ENCODE measurements around the gene TPK1.

The TPK1 gene

DNA sequence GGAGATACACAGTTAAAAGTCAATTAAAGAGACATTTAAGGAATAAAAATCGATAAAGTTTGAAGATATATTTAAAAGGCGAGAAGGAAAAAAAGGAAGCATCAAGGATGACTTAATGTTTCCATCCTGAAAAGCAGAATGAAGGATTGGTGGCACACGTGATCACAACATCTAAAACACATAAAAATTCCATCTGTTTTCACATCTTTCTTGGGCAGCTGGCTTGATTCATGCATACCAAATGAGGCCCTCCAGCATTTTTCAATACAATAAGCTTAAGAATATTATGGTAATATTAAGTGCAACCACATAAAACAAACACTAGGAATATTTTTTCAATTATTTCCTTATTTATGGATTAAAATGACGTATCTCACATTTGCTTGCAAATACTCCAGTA is 112.6 kb downstream of the TPK1 start:
- DNase-seq (ENCODE audit: low read depth): no peak

DNA sequence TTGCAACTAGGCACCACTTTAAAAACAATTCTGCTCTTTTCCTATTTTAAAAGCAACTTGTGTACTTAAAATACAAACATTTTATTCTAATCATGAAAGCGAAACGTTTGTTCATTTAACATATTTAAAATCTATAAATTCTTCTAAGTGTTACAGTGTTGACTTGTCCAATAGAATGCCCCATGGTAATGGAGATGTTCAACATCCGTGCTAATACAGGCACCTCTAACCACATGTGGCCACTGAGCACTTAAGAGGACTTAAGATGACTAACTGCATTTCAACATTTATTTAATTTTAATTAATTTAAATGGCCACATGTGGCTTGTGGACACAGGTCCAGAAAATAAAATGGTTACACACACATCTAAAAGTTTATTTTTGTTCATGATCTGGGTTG is 115.1 kb downstream of the TPK1 start:
- DNase-seq (ENCODE audit: low read depth): no peak

DNA sequence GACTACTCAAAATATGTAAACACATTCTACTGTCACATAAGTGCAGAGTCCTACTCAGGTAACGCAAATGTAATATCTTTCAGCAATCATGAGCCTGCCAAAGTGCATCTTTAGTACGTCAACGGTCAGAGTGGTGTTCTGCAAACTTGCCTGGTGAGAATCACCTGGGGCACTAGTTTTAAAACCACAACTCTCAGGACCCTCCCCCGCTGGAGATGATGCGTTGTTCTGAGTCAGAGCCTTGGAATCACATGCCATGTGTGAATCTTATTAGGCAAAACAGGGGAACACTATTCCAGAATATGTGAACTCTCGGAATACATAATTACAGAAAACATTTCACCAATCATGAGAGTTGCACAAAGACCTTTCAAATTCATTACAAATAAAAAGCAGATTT is 115.7 kb downstream of the TPK1 start:
- peak; percentile 23 for DNase-seq (ENCODE audit: low read depth)

DNA sequence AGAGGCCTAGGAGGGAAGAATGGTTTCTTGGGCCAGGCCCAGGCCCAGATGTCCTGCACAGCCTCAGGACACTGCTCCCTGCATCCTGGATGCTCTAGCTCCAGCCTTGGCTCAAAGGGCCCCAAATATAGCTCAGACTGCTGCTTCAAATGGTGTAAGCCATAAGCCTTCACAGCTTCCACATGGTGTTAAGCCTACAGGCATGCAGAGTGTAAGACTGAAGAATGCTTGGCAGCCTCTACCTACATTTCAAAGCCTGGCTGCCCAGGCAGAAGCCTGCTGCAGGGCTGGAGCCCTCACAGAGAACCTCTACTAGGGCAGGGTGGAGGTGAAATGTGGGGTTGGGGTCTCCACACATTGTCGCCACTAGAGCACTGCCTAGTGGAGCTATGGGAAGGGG is 118.1 kb downstream of the TPK1 start:
- no peak for DNase-seq (ENCODE audit: low read depth)

DNA sequence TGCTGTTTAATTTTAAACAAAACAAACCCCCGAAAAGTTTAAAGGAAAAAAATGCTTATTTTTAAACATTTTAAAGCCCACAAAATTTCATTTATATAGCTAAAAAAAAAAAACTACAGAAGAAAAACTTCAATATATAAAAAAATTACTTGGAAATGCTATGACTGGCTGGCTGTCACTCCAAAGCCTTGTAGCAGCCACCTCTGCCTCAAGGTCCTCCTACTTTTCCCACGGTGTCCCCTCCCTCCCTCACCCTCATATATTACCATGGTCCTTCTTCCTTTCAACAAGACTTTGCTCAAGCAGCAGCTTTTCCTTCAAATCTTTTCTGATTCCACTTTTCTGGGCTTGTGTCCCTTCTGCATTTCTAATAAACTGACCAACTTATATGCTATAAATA is 122.0 kb downstream of the TPK1 start:
- DNase-seq (ENCODE audit: low read depth): no peak

DNA sequence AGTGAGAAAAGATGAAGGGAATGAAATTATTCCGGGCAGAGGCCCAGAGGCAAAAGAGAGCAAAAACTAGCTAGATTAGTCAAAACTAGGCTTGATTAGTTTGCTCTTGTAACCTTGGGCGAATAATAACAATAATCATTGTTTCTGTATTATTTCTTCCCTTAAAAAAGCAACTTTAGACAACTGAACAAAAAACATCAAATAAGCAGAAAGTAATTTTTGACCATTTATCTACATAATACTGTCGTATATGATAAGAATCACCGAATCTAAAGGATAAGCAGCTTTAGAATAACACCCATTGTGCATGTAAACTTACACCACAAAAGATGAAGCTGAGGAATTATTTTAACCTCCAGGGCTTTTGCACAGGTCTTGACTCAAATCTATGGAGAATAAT is 125.1 kb downstream of the TPK1 start:
- DNase-seq (ENCODE audit: low read depth): no peak

DNA sequence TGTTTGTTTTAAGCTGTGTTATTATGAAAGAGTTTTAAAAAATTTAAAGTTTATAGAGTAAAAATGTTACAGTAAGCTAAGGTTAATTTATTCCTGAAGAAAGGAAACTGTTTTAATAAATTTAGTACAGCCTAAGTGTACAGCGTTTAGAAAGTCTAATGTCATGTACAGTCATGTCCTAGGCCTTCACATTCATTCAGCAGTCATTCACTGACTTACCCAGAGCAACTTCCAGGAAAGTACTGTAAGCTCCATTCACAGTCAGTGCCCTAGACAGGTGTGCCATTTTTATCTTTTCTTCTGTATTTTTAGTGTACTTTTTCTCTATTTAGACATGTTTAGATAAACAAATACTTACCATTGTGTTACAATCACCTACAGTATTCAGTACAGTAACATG is 126.8 kb downstream of the TPK1 start:
- DNase-seq (ENCODE audit: low read depth): no peak

DNA sequence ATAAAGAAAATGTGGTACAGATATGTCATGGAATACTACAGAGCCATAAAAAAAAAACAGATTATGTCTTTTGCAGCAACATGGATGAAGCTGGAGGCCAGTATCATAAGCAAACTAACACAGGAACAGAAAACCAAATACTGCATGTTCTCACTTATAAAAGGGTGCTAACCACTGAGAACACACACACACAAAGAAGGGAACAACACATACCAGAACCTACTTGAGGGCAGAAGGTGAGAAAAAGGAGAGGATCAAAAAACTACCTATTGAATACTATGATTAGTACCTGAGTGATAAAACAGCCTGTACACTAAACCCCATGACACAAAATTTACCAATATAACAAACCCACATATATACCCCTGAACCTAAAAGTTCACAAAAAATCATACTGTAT is 144.6 kb downstream of the TPK1 start:
- no peak for DNase-seq (ENCODE audit: low read depth)

DNA sequence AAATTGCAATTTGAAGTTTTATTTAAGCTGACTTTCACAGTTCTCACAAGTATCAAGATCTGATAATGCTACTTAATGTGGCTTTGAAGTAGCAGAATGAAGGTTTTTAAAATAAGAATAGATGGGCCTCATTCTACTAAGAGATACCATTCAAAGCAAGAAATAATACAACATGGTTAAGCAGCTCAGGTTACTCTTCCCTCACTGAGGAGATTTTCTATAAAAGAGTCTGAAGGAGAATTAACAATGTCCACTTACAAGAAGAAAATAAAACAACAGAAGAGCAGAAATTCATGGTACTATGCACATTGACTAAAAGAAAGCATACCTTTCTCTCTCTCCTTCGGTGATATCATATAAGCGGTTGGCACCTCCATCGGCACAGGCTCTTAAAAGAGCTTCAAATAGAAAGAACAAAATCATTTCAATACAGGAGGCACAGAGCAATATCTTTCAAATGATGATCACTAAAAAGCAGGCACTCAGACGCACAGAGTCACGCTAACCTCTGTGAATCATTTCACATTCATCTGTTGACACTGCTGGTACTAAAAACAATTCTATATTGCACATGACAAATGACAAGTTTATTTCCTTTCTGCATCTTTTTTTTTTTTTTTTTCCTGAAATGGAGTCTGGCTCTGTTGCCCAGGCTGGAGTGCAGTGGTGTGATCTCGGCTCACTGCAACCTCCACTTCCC is 153.1 kb downstream of the TPK1 start:
- DNase-seq (ENCODE audit: low read depth): no peak

DNA sequence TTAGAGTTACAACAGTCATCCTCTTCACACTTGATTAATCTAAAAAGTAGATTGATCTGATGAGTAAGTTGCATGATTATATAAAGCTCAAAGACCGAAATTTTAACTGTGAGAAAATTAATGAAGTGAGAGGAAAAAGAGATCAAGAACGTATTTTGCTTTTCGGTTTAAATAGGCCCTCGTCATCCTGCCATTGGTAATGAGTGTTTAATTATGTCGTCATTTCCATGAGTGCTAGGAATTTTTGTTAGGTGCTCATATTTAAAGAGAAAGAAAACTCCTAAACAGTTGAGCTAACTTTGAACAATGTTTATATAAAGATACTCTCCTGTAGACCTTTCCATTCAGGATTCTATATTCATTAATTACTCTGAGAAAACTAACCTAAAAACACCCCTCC is 159.4 kb downstream of the TPK1 start:
- DNase-seq (ENCODE audit: low read depth): no peak

DNA sequence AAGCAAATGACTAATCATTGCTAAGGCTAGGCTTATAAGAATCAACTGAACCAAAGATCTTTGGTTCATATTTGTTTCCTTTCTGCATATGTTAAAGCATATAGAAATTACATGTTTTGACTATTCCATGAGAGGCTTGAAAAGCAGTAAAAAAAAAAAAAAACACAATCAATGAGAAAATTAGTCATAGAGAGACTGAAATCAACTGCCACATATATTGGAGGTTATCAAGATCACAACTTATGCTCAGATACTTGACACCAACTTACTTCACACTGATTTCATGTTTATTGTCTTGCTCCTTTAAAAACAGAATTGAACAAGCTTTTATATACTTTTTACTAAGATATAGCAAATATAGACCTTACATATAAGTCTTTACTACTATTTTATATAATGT is 161.3 kb downstream of the TPK1 start:
- DNase-seq (ENCODE audit: low read depth): no peak

DNA sequence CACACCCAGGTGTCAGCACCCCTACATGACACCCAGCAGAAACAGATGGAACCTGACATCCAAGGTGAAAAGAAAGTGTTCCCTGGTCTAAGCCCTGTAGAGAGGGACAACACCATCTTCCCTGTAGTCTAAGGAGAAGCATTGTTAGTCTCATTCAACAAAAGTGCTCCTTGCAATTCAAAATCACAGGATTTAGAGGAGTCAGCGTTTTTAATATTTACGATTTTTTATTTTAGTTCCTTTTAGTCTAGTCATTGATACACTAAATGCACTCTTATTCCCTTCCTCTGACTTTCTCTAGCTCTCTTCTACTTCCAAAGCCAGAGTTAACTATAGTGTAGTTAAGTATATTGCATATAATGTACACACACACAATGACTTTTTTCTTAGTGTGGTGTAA is 163.0 kb downstream of the TPK1 start:
- DNase-seq (ENCODE audit: low read depth): no peak

DNA sequence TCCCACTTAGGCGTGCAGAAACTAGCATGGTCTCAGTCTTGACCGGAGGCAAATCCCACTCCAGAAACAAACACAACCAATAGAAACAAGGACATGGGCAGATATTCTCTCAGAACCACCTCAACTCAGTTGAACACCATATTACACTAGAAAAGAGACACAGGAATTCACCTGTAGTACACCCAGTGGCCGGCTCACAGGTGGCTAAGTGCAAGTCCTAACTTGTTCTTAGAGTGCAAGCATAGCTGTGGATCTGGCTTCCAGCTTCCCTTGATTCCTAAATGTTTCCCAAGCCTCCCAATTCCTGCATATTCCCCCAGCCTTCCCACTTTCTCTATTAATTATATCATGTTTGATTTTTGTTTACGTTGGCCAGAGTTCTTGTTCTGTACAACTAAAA is 164.4 kb downstream of the TPK1 start:
- DNase-seq (ENCODE audit: low read depth): no peak

DNA sequence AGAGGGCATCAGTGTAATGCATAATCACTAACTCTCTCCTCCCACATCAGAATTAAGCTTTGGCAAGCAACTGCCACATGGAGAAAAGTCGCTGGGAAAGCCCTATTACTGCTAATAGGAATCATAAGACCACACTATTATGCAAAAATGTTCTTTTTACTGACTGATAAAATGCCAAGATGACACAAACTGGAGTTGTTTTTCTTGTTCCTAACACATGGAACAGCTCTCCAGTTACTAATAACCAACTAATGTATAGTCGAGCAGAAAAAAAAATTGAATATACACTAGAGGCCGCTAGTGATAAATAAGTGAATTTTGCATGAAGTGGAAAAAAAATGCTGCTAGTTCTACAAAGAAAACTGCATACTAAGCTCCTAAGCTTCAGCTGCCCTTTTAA is 165.6 kb downstream of the TPK1 start:
- DNase-seq (ENCODE audit: low read depth): no peak

DNA sequence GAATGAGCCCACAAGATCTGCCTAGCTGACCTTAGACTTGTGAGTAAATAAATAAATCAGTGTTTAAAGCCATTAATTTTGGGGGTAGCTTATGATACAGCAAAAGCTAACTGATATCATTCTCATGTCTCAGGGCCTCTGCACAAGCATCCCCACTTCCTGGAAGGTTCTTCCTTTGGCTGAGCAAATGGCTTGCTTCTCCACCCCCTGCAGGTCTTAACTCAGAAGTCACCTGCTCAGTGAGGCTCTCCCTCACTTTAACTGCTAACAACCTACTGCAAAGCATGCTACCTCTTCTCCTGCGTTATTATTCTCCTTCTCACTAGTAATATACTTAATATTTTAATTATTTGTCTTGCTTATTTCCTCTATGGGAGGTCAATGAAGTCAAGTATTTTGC is 167.3 kb downstream of the TPK1 start:
- DNase-seq (ENCODE audit: low read depth): no peak

DNA sequence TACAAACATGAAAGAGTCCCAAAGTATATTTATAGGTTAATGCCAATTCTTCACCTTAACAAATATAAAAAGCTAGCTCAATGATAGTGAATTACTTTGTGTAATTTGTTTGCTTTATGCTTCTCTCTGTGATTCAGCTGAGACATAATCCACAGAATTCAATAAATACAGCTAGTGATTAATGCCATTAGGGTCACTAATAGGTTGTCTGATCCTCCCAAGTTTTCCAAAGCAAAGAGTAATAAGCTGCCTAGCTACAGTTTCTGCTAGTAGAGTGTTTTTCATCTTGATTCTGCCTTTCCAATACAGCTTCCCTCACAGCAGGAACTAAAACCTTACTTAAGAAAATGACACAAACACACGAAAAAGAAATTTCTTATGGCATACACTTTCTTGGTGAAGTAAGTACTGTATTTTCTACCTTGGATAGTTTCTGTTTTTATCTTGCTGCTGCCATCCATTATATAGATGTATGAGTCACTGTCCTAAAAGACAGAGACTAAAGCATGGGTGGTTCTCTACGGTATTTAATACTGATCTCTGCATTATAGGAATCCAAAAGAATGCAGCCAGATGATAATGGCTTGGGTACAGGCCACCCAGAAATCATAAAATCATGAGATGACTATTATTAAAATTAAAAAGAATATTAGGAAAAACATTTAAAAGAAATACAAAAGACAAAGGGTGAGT is 170.0 kb downstream of the TPK1 start:
- no peak for DNase-seq (ENCODE audit: low read depth)

DNA sequence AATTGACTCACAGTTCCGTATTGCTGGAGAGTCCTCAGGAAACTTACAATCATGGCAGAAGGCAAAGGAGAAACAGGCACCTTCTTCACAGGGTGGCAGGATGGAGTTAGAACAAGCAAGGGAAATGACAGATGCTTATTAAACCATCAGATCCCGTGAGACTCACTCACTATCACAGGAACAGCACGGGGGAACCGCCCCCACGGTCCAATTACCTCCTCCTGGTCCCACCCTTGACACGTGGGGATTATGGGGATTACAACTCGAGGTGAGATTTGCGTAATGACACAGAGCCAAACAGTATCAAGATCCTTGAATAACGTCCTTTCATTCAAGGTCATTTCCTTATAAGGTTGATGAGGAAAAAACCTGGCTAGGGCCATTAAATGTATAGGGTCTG is 176.6 kb downstream of the TPK1 start:
- DNase-seq (ENCODE audit: low read depth): no peak

DNA sequence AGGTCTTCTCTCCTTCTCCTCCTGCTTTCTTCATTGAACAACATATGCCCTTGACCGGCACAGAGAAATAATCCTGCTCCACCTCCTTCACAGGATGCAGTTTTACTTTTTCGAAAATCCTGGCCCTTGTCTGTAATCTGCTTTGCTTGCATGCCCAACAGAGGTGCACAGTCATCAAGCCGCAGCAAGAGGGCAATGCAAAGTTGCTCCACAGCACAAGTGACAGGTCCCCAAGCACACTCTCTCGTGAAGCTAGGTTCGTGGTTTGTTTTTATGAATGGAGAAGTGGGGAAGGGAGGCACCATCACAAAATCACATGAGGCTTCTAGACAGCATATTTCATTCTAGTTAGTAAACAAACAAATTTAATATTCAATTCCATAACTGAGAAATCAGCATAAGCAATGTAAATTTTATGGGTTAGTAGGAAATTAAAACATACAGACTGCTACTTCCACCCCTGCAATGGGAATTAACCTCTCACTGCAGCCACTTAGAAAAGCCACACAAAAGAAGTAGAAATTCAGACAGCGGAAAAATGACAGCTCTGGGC is 178.8 kb downstream of the TPK1 start:
- no peak for DNase-seq (ENCODE audit: low read depth)

DNA sequence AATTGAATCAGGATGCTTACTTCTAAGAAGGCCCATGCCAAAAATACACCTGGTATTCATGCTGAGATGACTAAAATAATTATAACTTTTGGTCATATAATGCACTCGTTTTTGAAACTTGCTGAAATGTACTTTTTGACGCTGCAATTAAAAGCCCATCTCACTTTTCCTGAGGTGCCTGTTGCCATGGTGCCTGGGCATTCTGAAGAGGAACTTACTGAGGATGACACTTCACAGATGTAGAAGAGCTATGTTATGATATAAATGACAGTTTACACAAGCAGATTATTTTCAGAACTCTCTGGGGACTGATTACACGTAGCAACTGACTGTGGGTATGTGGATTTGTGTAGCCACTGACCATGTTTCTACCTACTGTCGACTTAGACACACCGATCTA is 182.4 kb downstream of the TPK1 start:
- DNase-seq (ENCODE audit: low read depth): no peak

DNA sequence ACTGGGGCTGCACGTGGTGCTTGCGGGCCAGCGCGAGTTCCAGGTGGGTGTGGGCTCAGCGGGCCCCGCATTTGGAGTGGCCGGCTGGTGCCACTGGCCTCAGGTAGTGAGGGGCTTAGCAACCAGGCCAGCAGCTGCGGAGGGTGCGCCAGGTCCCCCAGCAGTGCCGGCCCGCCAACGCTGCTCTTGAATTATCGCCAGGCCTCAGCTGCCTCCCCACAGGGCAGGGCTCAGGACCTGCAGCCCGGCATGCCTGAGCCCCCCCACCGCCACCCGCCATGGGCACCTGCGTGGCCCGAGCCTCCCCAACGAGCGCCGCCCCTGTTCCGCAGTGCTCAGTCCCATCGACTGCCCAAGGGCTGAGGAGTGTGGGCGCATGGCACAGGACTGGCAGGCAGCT is 185.4 kb downstream of the TPK1 start:
- DNase-seq (ENCODE audit: low read depth): no peak

DNA sequence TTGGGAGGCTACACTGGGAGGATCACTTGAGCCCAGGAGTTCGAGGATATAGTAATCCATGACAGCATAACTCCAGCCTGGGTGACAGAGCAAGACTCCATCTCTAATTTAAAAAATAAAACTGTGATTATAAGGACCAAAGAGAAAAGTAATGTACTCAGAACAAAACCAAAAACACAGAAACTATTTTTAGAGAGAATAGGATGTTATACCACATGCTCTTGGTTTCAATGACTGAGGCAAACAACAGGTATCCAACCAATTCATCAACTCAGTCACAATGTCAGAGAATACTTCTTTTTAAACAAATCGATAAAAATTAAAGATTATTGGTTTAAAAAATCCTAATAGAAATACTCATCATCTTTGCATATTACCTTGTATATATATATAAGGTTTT is 186.7 kb downstream of the TPK1 start:
- DNase-seq (ENCODE audit: low read depth): no peak

DNA sequence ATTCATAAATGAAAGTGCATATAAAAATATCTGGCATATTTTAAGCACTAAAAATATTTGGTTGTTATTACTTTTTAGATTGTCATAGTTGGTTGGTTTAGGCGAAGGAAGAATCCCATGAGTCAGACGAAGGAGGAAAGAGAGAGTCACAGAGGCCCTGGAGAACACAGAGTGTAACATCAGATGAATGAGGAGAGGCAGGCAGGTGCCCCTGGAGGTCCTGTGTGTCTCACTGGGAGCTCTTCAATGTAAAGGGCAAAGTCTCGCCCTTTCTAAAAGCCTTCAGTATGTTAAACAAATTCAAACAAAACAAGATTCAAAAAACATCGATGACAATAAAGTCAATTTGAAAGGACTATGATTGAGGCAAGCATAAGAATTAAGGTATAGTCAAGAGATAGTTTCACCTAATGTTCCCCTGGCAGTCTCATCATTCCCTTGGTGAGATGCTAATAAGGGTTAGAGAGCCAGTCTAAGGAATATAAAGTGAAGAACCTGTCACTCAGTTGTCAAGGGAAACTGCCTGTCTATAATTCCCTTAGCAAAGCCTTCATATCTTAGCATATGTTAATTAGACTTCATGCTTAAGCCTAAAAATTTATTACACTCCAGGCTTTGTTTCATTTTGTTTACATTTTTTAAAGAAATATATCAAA is 194.3 kb downstream of the TPK1 start:
- no peak for DNase-seq (ENCODE audit: low read depth)

DNA sequence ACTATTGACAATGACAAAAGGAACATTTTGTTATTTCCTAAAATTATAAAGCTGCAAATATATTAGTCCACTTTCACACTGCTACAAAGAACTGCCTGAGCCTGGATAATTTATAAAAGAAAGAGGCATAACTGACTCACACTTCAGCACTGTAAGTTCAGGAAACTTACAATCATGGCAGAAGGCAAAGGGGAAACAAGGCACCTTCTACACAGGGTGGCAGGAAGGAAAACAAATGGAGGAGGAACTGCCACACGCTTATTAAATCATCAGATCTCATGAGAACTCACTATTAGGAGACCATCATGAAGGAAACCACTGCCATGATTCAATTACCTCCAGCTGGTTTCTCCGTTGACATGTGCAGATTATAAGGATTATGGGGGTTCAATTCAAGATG is 203.1 kb downstream of the TPK1 start:
- DNase-seq (ENCODE audit: low read depth): no peak

Measured in ELR (cell line).